GM12873 (cell line): ENCODE data around the gene CNIH3.

ENCODE experiments used
- CTCF ChIP-seq: IDR thresholded peaks from 2 replicates; pipeline ENCODE4 v1.5.1; 2012; ENCODE audit warnings: low read depth, mild to moderate bottlenecking, moderate library complexity, low read length, control low read depth; ENCODE audit not compliant: insufficient read depth; ENCODE audit errors: missing control alignments

Gene CNIH3

GRCh38 chr1:224617410-224618355 is 1.6 kb downstream of the CNIH3 start:
- TF ChIP-seq CTCF: no peak

- no peak for TF ChIP-seq CTCF
Observed at GRCh38 chr1:224619209-224619608, 3.1 kb downstream of the CNIH3 start.

GRCh38 chr1:224620105-224620504 is 4.0 kb downstream of the CNIH3 start:
- TF ChIP-seq CTCF: no peak

GRCh38 chr1:224621813-224622682 is 5.9 kb downstream of the CNIH3 start:
- TF ChIP-seq CTCF: no peak

- TF ChIP-seq CTCF: no peak
Observed at GRCh38 chr1:224622831-224623230, 6.7 kb downstream of the CNIH3 start.

- TF ChIP-seq CTCF: no peak
Observed at GRCh38 chr1:224623310-224623714, 7.2 kb downstream of the CNIH3 start.
